Measurements from ENCODE around the gene PRR15.

Gene PRR15

GRCh38 chr7:29607889-29608288 is 44.3 kb downstream of the PRR15 start:
- Histone ChIP-seq H3K9me3 (ENCODE audit: control insufficient read depth, low read length) (no peaks in the 10 kb centered on the region), H3K36me3 (ENCODE audit: control insufficient read depth, insufficient read depth, low read length) (no peaks in the 10 kb centered on the region), H3K4me3 (ENCODE audit: extremely low read depth, insufficient read depth, low read length, poor library complexity, severe bottlenecking) (no peak overlapping the region), H3K27ac (ENCODE audit: low read depth, low read length, severe bottlenecking) (no peak overlapping the region), H3K4me1 (ENCODE audit: control insufficient read depth, insufficient read depth, low read length, poor library complexity, severe bottlenecking) (peaks cover 29% of the 10 kb centered on the region)
- 40 to 44% methylated on average over 1 to 2 of the region's 4 CpGs for whole genome bisulfite sequencing, 2 experiments (ENCODE audit: insufficient coverage in 2 of 2)

- Histone ChIP-seq H3K4me3 (ENCODE audit: extremely low read depth, insufficient read depth, low read length, poor library complexity, severe bottlenecking) (no peak overlapping the region), H3K27ac (ENCODE audit: low read depth, low read length, severe bottlenecking) (no peak overlapping the region), H3K36me3 (ENCODE audit: control insufficient read depth, insufficient read depth, low read length) (no peaks in the 10 kb centered on the region), H3K9me3 (ENCODE audit: control insufficient read depth, low read length) (no peaks in the 10 kb centered on the region), H3K4me1 (ENCODE audit: control insufficient read depth, insufficient read depth, low read length, poor library complexity, severe bottlenecking) (peaks cover 29% of the 10 kb centered on the region)
- WGBS, 2 experiments (ENCODE audit: insufficient coverage in 2 of 2): 40 to 72% methylated on average over 5 to 14 of the region's 15 CpGs
Measured at GRCh38 chr7:29609162-29610037, 45.8 kb downstream of the PRR15 start.

- Histone ChIP-seq H3K4me1 (ENCODE audit: control insufficient read depth, insufficient read depth, low read length, poor library complexity, severe bottlenecking) (peaks cover 29% of the 10 kb centered on the region), H3K4me3 (ENCODE audit: extremely low read depth, insufficient read depth, low read length, poor library complexity, severe bottlenecking) (no peak overlapping the region), H3K36me3 (ENCODE audit: control insufficient read depth, insufficient read depth, low read length) (no peaks in the 10 kb centered on the region), H3K9me3 (ENCODE audit: control insufficient read depth, low read length) (no peaks in the 10 kb centered on the region), H3K27ac (ENCODE audit: low read depth, low read length, severe bottlenecking) (no peak overlapping the region)
- no CpG with 5 or more reads among the region's 2 CpGs for WGBS, 2 experiments (ENCODE audit: insufficient coverage in 2 of 2)
Measured at GRCh38 chr7:29610086-29610485, 46.5 kb downstream of the PRR15 start.

GRCh38 chr7:29611941-29612544 is 48.4 kb downstream of the PRR15 start:
- Histone ChIP-seq H3K4me1 (ENCODE audit: control insufficient read depth, insufficient read depth, low read length, poor library complexity, severe bottlenecking) (peaks cover 18% of the 10 kb centered on the region), H3K36me3 (ENCODE audit: control insufficient read depth, insufficient read depth, low read length) (no peaks in the 10 kb centered on the region), H3K4me3 (ENCODE audit: extremely low read depth, insufficient read depth, low read length, poor library complexity, severe bottlenecking) (no peak overlapping the region), H3K9me3 (ENCODE audit: control insufficient read depth, low read length) (no peaks in the 10 kb centered on the region), H3K27ac (ENCODE audit: low read depth, low read length, severe bottlenecking) (no peak overlapping the region)
- 70 to 84% methylated on average over 2 to 4 of the region's 4 CpGs for WGBS, 2 experiments (ENCODE audit: insufficient coverage in 2 of 2)

GRCh38 chr7:29612596-29612995 is 49.0 kb downstream of the PRR15 start:
- Histone ChIP-seq H3K9me3 (ENCODE audit: control insufficient read depth, low read length) (no peaks in the 10 kb centered on the region), H3K27ac (ENCODE audit: low read depth, low read length, severe bottlenecking) (no peak overlapping the region), H3K4me1 (ENCODE audit: control insufficient read depth, insufficient read depth, low read length, poor library complexity, severe bottlenecking) (peaks cover 13% of the 10 kb centered on the region), H3K36me3 (ENCODE audit: control insufficient read depth, insufficient read depth, low read length) (no peaks in the 10 kb centered on the region), H3K4me3 (ENCODE audit: extremely low read depth, insufficient read depth, low read length, poor library complexity, severe bottlenecking) (no peak overlapping the region)
- WGBS, 2 experiments (ENCODE audit: insufficient coverage in 2 of 2): 75 to 83% methylated on average over 1 of the region's 2 CpGs

GRCh38 chr7:29613100-29613499 is 49.5 kb downstream of the PRR15 start:
- Histone ChIP-seq H3K9me3 (ENCODE audit: control insufficient read depth, low read length) (no peaks in the 10 kb centered on the region), H3K4me3 (ENCODE audit: extremely low read depth, insufficient read depth, low read length, poor library complexity, severe bottlenecking) (no peak overlapping the region), H3K4me1 (ENCODE audit: control insufficient read depth, insufficient read depth, low read length, poor library complexity, severe bottlenecking) (peaks cover 8% of the 10 kb centered on the region), H3K36me3 (ENCODE audit: control insufficient read depth, insufficient read depth, low read length) (no peaks in the 10 kb centered on the region), H3K27ac (ENCODE audit: low read depth, low read length, severe bottlenecking) (no peak overlapping the region)
- WGBS, 2 experiments (ENCODE audit: insufficient coverage in 2 of 2): 60 to 93% methylated on average over 2 to 3 of the region's 3 CpGs

GRCh38 chr7:29614229-29614628 is 50.6 kb downstream of the PRR15 start:
- no peak overlapping the region for H3K27ac ChIP-seq (ENCODE audit: low read depth, low read length, severe bottlenecking)
- 100% methylated on average over 1 of the region's 2 CpGs for WGBS, 2 experiments (ENCODE audit: insufficient coverage in 2 of 2)
- H3K36me3 ChIP-seq (ENCODE audit: control insufficient read depth, insufficient read depth, low read length): no peaks in the 10 kb centered on the region
- H3K4me1 ChIP-seq (ENCODE audit: control insufficient read depth, insufficient read depth, low read length, poor library complexity, severe bottlenecking): peaks cover 5% of the 10 kb centered on the region
- no peak overlapping the region for H3K4me3 ChIP-seq (ENCODE audit: extremely low read depth, insufficient read depth, low read length, poor library complexity, severe bottlenecking)
- H3K9me3 ChIP-seq (ENCODE audit: control insufficient read depth, low read length): no peaks in the 10 kb centered on the region
